GM21529 (cell line): Measurements from ENCODE around the gene PUM2.
A peak's percentile ranks its signal among the peaks of the same experiment; 100 is the strongest.

Source experiments
- ATAC-seq: cut with Tn5 transposase; IDR thresholded peaks from one replicate; pipeline ENCODE4 v1.9.1; 2021; ENCODE audit not compliant: unreplicated experiment

Gene PUM2

GRCh38 chr2:20346565-20347381, 3.9 kb downstream of the PUM2 start:
- ATAC-seq, result no peak

DNA sequence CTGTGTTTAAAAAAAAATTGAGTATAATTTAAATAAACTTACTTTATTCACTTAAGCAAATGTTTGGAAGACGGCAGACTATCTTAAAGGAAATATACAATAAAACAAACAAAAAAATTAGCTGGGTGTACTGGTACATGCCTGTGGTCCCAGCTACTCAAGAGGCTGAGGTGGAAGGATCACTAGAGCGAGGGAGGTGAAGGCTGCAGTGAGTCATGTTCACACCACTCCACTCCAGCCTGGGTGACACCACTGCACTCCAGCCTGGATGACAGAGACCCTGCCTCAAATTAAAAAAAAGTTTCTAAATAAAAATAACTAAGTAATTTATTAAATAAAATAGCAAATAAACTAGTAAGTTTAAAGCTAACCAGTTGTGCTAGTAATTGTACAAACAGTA, 7.5 kb downstream of the PUM2 start:
- no peak for ATAC-seq

- no peak for ATAC-seq
Measured at GRCh38 chr2:20339012-20339411, 11.6 kb downstream of the PUM2 start.

DNA sequence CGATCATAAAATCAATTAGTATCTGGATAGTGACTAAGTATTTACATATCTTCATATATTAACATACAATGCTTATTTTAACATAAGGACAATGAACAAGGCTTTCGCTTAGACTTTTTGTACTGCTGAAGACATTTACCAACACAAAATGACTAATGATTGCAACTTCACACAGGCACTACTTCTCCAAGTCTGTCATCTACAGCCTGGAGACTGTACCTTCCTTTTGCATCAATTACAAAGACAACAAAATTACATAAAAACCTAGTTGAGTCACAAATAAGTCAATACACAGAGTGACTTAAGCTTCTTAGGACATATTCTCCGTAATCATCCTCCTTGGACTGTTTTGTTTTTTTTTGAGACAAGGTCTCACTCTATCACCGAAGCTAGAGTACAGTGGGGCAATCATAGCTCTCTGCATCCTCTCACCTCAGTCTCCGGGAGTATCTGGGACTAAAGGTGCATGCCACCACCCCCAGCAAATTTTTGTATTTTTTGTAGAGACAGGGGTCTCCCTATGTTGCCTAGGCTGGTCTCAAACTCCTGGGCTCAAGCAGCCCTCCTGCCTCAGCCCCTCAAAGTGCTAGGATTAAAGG, 15.9 kb downstream of the PUM2 start:
- ATAC-seq, result no peak

GRCh38 chr2:20333738-20334137, 16.9 kb downstream of the PUM2 start:
- no peak for ATAC-seq

GRCh38 chr2:20330192-20330591, 20.5 kb downstream of the PUM2 start:
- ATAC-seq, result no peak

DNA sequence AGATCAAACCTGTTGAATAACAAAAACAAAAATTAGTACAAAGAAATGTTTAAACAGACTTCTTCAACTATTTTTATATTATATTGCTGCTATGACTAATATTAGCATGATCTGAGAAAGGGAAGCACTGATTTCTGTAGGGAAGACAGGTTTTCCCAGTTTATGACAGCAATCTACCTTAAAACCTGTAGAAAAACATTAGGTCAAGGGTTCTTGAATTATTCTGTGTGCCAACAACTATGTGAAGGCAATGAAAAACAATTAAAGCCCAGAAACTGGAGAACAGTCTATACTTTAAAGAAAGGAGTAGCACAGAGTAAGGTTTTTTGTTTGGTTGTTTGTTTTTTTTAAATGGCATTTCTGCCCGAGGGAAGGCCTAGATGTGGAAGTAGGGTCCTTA, 23.3 kb downstream of the PUM2 start:
- no peak for ATAC-seq

GRCh38 chr2:20326163-20326780, 24.4 kb downstream of the PUM2 start:
- peak; percentile 62 for ATAC-seq

- ATAC-seq, result no peak
Measured at GRCh38 chr2:20322527-20323300, 27.9 kb downstream of the PUM2 start.

GRCh38 chr2:20317690-20318089, 33.0 kb downstream of the PUM2 start:
- no peak for ATAC-seq

- no peak for ATAC-seq
Measured at GRCh38 chr2:20317197-20317596, 33.4 kb downstream of the PUM2 start.

GRCh38 chr2:20314562-20315501, 35.8 kb downstream of the PUM2 start:
- ATAC-seq, result no peak

DNA sequence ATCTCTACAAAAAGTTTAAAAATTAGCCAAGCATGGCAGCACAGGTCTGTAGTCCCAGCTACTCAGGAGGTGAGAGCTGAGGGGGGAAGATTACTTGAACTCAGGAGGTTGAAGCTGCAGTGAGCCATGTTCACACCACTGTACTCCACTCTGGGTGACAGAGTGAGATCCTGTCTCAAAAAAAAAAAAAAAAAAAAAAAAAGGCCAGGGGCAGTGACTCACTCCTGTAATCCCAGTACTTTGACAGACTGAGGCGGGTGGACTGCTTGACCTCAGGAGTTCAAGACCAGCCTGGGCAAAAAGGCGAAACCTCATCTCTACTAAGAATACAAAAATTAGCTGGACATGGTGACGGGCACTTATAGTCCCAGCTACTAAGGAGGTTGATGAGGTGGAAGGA, 37.0 kb downstream of the PUM2 start:
- no peak for ATAC-seq

DNA sequence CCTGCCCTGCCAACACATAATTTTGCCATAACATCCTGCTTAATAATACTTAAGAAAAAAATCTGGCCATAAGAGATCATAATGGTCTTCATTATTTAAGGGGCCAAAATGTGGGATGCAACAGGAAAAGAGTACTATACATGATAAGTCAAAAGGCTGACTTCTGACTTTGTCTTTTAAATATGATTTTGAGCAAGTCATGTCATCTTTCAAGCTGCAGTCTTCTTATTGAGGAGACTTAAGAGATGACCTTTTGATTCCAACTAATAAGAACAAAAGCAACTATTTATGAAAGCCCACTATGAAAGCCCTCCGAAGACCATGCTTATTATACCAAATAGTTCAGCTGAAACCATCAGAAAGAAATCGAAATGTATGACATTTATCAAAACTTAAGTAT, 41.6 kb downstream of the PUM2 start:
- no peak for ATAC-seq

DNA sequence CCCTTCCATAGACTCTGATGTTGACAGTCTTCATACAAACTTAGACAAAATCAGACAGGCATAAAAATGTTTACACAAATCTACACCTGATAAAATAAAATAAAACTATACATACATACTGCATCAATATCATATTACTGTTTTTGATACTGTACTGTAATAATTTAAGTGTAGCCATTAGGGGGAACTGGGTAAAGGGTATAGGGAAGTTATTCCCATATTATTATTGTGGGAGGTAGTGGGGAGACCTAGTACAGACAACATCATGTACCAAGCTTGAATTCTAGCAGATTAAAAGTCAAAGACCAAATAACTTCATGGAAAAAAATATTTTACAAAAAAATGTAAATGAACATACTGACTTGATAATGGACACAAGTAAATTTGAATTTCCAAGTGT, 43.3 kb downstream of the PUM2 start:
- ATAC-seq, result no peak

- no peak for ATAC-seq
Measured at GRCh38 chr2:20304411-20304810, 46.2 kb downstream of the PUM2 start.

GRCh38 chr2:20303966-20304365, 46.7 kb downstream of the PUM2 start:
- ATAC-seq, result no peak

- no peak for ATAC-seq
Measured at GRCh38 chr2:20302019-20302418, 48.6 kb downstream of the PUM2 start.

DNA sequence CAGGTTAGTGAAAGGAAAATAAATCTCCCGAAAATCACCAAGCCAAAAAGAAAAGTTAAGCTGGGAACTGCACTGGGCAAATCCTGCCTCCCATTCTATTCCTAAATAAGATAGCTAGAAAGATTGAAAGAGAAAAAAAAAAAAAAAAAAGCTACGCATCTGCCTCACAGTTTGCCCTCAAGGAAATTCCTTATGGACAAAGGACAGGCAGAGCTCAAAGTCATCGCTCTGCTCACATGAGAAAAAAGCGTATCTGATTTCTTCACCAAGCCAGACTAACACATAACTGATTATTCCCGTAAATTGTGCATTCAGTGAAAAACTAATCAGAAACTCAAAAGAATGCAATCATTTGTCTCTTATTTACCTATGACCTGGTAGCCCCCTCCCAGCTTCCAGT, 50.0 kb downstream of the PUM2 start:
- no peak for ATAC-seq

DNA sequence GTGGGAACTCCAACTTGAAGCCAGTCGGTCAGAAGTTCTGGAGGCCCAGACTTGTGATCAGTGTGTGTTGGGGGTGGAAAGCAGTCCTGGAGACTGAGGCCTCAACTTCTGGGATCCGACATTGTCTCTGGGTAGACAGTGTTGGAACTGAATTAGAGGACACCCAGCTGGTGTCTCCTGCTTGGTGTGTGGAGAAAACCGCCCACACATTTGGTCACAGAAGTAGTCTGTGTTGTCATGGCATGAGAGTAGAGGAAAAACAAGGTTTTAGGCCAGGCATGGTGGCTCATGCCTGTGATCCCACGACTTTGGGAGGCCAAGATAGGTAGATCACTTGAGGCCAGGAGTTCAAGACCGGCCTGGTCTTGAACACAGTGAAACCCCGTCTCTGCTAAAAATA, 51.5 kb downstream of the PUM2 start:
- no peak for ATAC-seq
